GM12801 (cell line): Measurements from ENCODE around the gene KNCN.

ENCODE experiments used
- TF ChIP-seq, protein P1 (sequence below): IDR thresholded peaks from one replicate; pipeline ENCODE4 v1.5.1; 2011; ENCODE audit warnings: control low read depth; ENCODE audit not compliant: insufficient read length; ENCODE audit errors: extremely low read depth

KNCN gene

DNA sequence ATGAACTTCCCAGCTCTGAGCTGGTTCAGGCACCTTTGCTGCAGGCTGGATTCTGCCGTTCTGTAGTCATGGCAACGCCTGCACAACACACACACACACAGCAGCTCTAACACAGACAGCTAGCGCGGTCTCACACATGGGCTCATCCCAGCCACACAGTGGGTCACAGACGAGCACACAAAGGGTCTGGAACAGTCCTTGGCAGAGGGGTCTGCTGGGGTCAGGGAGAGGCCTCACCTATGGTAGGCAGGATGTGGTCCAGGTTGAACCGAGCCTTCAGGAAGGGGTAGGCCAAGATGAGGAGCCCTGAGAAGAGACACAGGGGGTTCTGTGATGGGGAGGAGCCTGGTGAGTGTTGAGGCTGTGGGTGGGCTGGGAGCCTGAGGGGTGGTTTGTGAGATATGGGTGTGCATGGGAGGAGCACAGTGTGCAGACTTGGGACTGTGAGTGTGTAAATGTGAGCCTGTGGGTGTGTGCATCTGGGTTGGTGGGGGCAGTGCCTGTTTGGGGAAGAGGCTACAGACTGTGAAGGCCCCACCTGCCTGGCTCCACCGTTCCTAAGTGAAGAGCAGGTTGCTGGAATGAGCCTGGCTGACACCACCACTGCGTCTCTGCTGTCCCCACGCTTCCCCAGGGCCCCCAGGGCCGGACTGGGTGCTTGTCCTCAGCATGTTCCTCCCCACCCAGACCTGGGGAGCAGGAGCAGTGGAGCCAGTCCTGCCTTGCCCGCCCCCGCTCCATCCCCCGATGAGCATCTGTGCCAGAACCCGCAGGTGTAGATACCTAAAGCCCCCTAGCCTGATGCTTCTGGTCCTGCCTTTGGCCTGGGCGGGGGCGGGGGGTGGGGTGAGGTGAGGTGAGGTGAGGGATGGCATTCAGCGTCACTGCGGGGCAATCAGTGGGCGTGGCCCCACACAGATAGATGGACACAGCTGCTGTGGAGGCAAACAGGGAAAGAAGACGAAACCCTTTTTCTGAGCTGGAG lies 1.5 kb downstream of the KNCN start:
- TF ChIP-seq, protein P1, sequence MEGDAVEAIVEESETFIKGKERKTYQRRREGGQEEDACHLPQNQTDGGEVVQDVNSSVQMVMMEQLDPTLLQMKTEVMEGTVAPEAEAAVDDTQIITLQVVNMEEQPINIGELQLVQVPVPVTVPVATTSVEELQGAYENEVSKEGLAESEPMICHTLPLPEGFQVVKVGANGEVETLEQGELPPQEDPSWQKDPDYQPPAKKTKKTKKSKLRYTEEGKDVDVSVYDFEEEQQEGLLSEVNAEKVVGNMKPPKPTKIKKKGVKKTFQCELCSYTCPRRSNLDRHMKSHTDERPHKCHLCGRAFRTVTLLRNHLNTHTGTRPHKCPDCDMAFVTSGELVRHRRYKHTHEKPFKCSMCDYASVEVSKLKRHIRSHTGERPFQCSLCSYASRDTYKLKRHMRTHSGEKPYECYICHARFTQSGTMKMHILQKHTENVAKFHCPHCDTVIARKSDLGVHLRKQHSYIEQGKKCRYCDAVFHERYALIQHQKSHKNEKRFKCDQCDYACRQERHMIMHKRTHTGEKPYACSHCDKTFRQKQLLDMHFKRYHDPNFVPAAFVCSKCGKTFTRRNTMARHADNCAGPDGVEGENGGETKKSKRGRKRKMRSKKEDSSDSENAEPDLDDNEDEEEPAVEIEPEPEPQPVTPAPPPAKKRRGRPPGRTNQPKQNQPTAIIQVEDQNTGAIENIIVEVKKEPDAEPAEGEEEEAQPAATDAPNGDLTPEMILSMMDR, result no peak

DNA sequence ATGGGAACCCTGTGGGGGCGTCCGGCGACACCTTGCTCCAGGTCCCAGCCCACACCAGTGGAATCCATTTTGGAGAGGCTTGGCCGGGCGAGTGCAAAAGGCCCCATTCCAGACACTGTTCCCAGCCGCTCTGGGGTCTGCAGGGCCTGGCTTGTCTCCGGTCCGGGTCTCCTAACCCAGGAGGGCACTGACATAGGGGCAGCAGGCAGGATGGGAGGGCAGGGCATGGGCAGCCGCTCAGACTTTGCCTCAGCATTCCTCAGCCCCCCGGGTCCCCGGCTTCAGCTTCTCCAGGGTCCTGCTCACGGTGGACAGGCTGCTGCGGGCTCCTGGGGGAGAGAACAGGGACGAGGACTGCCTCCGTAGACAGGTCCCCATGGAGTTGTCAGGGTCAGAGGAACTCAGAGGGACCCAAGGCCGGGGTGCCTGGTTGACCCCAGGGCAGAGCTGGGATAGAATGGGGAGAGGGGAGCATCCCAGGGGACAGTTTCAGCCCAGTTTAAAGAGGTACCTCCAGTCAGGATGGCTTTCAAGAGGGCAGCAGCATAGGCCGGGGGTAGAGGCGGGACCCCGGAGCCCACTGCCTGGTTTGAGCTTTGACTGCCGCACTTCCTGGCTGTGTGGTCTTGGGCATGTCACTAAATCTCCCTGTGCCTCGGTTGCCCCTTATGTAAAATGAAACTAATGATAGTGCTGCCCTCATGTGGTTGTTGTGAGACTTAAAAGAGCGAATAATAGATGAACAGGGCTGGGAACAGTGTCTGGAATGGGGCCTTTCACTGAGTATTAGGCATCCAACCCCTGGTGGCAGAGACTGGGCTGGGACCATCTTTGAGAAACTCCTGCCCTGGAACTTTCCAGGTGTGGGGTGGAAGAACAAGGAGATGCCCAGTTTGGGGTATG lies 3.7 kb downstream of the KNCN start:
- TF ChIP-seq, protein P1, result no peak

DNA sequence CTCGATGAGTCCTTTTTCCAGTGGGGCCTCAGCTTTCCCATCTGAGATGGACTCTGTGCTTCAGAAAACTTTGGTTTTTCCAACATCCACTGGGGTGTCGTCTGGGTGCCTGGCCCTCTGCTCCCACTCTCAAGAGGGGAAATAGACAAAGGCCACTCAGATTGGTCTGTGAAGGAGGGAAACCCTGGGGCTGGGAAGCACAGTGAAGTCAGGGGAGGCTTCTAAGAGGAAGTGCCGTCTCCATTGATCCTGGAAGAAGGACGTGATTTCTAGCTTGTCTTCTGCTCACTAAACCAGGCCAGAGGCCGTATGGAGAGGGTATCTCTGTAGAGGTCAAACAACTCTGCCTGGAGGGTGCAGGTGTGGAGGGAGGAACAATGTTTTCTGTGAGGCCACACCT lies 5.2 kb downstream of the KNCN start:
- TF ChIP-seq, protein P1, result no peak

DNA sequence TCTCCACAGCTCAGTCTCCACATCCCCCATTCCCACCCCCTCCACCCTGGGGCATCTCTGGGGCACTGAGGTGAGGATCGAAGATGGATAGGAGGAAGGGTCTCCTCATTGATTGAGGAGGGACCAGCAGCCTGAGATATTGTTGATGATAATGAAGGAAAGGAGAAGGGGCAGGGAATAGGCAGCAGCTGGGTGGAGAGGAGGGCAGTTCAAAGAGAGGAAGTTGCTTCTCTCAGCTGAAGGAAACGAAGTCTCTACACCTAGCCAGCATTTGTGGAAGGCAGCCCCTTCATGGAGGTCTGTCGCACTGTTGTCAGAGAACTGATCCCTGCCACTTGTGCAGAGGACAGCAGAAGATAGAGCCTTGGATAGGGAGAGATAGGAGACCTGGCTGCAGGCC lies 5.7 kb downstream of the KNCN start:
- TF ChIP-seq, protein P1, result no peak

DNA sequence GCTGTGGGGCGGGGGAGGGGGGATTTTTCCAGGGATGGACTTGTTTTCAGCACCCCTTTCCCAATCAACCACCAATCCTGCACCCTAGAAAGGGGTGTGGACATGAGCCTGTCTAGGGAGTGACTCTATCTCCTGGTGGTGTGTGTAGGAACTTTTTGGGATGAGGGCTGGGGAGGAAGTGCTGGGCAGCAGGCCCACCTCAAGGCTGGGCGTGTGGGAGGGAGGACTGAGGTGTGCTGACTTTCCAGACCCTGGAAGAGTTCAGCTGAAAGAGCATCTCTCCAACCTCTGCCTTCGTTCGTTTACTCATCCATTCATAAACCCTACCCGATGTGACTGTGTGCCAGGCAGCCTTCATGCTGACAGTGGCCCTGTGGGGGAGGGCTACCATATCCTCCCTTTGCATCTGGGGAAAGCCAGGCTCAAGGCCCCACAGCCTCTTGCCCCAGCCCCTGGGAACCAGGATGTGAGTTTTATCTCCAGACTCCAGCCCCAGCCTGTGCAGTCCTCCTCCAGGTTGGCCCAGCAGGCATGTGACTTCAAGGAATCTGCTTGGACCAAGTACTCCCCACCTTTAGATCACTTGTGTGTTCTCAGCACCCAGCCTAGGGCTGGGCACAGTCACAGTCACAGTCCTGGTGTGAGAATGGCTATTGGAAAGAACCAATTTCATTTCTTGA lies 6.7 kb downstream of the KNCN start:
- TF ChIP-seq, protein P1, result no peak

DNA sequence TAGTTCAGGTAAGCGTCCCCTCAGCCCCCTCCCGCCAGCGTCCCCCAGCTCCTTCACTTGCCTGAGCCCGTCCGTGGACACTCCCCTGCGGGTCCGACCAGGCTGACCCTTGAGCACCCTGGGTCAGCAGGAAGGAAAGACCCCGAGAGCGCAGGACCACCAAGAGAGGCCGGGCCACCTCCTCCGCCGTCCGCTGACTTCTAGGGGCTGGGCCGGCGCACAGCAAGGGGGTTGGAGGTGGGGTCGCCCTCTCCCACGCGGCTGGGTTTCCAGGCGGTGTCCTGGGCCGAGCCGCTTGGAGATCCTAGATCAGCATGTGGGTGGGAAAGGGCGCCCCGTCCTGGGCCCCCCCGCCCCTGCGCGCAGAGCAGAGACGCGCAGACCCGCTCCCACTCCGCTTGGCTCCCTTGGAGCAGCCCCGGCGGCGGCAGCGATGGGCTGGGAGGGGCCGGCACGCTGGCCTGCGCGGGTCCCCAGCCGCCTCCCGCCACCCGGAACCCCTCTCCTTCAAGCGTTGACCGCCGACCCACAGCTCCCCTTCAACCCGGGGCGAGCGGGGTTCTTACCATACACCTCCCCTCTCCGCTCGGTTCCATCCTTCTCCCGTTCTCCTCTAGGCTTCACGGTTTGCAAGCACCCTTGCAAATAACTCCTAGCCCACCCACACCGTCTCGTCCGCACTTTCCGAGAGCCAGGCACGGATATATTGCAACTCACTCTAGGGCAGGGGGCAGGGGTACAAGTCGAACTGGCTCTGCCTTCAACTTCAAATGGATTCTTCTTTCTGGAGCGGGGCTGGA lies 7.5 kb downstream of the KNCN start:
- TF ChIP-seq, protein P1, result no peak
